Mucosa of descending colon (tissue), 3 donors: ENCODE measurements around the gene IER3. TPM values are rescaled to one million over a fixed set of nuclear protein-coding genes. Genes with fewer than 3 reads are reported as not detected.

ENCODE experiments used
- ATAC-seq: fragments of 200-7000 bp; cut with Tn5 transposase; one replicate; pipeline ENCODE4 v1.9.1; 2020; ENCODE audit warnings: mild to moderate bottlenecking, moderate library complexity
- DNase-seq, 3 donors: peaks; one replicate each; pipeline ENCODE4 v3.0.0-alpha.2; 2020
- H3K36me3 ChIP-seq: fragments of 200-600 bp; one replicate; pipeline ENCODE4 v1.8.0; 2021; ENCODE audit warnings: low read depth, mild to moderate bottlenecking
- H3K4me1 ChIP-seq: fragments of 200-600 bp; one replicate; pipeline ENCODE4 v1.8.0; 2021; ENCODE audit warnings: low read depth, mild to moderate bottlenecking
- H3K4me3 ChIP-seq: fragments of 200-600 bp; one replicate; pipeline ENCODE4 v1.8.0; 2021; ENCODE audit warnings: mild to moderate bottlenecking
- H3K9me3 ChIP-seq: fragments of 200-600 bp; one replicate; pipeline ENCODE4 v1.8.0; 2021; ENCODE audit warnings: mild to moderate bottlenecking
- CTCF ChIP-seq: fragments of 200-600 bp; IDR thresholded peaks from one replicate; pipeline ENCODE4 v1.8.0; 2022; ENCODE audit warnings: antibody characterized with exemption, mild to moderate bottlenecking
- intact Hi-C, 2 donors: fragments of 100-400 bp; cut with DNase I in 1 of 2; cut with micrococcal nuclease in 1 of 2; formaldehyde crosslinking; loops; one replicate each; pipeline versions ENCODE4 v1.11.0 to v1.11.1; 2022; cut with DNase I, micrococcal nuclease
- total RNA-seq, 3 donors: library from RNA; stranded (reverse); fragmentation: NEBNext Ultra II Directional in 2 of 3; extraction: Animal tissue kit (Norgen Biotek cat#: 25700) in 2 of 3; gene quantifications; one replicate each; pipeline versions ENCODE4 v1.2.1 to v1.2.4, GENCODE V29; 2021 to 2023
- donor health status: DM: no; HTN: no; CAD: no; lungs with moderate emphysema.
- donor health status: DM: no; HTN: no; CAD: no.
- donor health status: DM: no; HTN: yes; CAD: no.

Gene IER3
- total RNA-seq, 3 donors from 2014 or later = 64.0 to 183 (median 67.6) TPM

- no peak for ATAC-seq
These were observed 10.3 kb upstream of the IER3 start for GRCh38 chr6:30754631-30755030.

GRCh38 chr6:30752157-30752927, 8.0 kb upstream of the IER3 start:
- H3K4me1 ChIP-seq = peaks cover 43% of the 10 kb centered on the region
- no peaks in the 10 kb centered on the region for H3K9me3 ChIP-seq
- DNase-seq = peak; percentile 54 to 91 (median 78)
- intact Hi-C loops = no loop called here
- no peaks in the 10 kb centered on the region for H3K36me3 ChIP-seq
- peak; percentile 16 for ATAC-seq
- H3K4me3 ChIP-seq = no peak overlapping the region
- TF ChIP-seq CTCF = no peak

More at GRCh38 chr6:30754631-30755030, 10.3 kb upstream of the IER3 start:
- Histone ChIP-seq H3K4me1 (peaks cover 21% of the 10 kb centered on the region), H3K9me3 (no peaks in the 10 kb centered on the region), H3K36me3 (no peaks in the 10 kb centered on the region), H3K4me3 (no peak overlapping the region)
- no peak for DNase-seq
- intact Hi-C loops = no loop called here
- TF ChIP-seq CTCF = no peak

GRCh38 chr6:30750379-30750668, 6.0 kb upstream of the IER3 start:
- no peak overlapping the region for H3K4me3 ChIP-seq
- no peaks in the 10 kb centered on the region for H3K9me3 ChIP-seq
- peaks cover 52% of the 10 kb centered on the region for H3K4me1 ChIP-seq
- TF ChIP-seq CTCF = no peak
- no peak for ATAC-seq
- no peak for DNase-seq
- intact Hi-C loops = no loop called here
- no peaks in the 10 kb centered on the region for H3K36me3 ChIP-seq

GRCh38 chr6:30749554-30750378, 5.4 kb upstream of the IER3 start:
- TF ChIP-seq CTCF = no peak
- peak; percentile 81 for ATAC-seq
- no peak overlapping the region for H3K4me3 ChIP-seq
- no peaks in the 10 kb centered on the region for H3K9me3 ChIP-seq
- H3K36me3 ChIP-seq = no peaks in the 10 kb centered on the region
- intact Hi-C loops = loop anchor here (10.0 kb wide), 2 partner anchors 75 to 135 kb away; partner anchors contain the start of gene DDR1 (in 2 of the 2)
- H3K4me1 ChIP-seq = peaks cover 57% of the 10 kb centered on the region
- peak; percentile 81 to 87 (median 82) for DNase-seq

GRCh38 chr6:30748851-30749540, 4.6 kb upstream of the IER3 start:
- intact Hi-C loops = loop anchor here (10.0 kb wide), 2 partner anchors 76 to 136 kb away; partner anchors contain the start of gene DDR1 (in 2 of the 2)
- no peak overlapping the region for H3K4me3 ChIP-seq
- DNase-seq = no peak

More at GRCh38 chr6:30748851-30749540, 4.6 kb upstream of the IER3 start:
- H3K4me1 ChIP-seq = peaks cover 61% of the 10 kb centered on the region
- H3K9me3 ChIP-seq = no peaks in the 10 kb centered on the region
- peak; percentile 53 for ATAC-seq
- no peaks in the 10 kb centered on the region for H3K36me3 ChIP-seq
- TF ChIP-seq CTCF = no peak
